Midbrain (tissue), 1 donor: ENCODE results near the gene ASH1L.
A peak's percentile ranks its signal among the peaks of the same experiment; 100 is the strongest.

ENCODE experiments used
- DNase-seq: peaks from one replicate; lab custom pipeline; 2025; lab: John Stamatoyannopoulos, UW

ASH1L gene

GRCh38 chr1:155326631-155327037, 236.0 kb downstream of the ASH1L start:
- DNase-seq: no peak

DNA sequence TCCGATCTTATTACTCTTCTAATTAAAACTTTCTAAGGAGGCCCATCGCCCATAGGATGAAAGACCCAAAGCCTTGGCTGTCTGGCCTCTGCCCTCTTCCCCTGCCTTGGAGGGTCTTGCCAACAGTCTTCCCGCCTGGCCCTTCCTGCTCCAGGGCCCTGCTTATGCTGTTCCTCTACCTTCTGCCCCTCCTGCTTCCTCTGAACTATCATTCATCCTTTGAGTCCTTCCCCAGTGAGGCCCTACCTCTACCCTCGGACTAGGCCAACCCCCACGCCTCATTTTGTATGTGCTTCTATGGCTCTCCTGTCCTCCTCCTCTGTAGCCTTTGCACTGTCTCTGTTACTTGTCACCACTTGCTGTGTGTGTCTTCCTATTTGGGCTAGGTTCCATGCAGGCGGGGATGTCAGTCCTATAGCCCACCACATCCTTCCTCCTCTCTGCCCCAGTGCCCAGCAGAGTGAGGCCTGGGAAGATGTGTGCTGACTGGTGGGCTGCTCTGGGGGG, 236.5 kb downstream of the ASH1L start:
- DNase-seq: no peak

DNA sequence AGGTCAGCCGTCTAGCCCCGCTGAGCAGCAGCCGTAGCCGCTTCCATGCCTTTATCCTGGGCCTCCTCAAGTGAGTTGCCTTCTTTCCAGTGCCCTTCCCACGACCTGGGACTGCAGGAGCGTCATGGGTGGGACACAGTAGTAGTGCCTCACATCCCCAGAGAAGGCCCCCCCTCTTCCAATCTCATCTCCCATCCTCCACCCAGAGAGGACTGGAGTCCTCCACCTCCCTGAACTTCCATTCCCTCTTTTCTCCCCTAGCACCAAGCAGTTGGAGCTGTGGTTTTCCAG, 237.1 kb downstream of the ASH1L start:
- DNase-seq: no peak

DNA sequence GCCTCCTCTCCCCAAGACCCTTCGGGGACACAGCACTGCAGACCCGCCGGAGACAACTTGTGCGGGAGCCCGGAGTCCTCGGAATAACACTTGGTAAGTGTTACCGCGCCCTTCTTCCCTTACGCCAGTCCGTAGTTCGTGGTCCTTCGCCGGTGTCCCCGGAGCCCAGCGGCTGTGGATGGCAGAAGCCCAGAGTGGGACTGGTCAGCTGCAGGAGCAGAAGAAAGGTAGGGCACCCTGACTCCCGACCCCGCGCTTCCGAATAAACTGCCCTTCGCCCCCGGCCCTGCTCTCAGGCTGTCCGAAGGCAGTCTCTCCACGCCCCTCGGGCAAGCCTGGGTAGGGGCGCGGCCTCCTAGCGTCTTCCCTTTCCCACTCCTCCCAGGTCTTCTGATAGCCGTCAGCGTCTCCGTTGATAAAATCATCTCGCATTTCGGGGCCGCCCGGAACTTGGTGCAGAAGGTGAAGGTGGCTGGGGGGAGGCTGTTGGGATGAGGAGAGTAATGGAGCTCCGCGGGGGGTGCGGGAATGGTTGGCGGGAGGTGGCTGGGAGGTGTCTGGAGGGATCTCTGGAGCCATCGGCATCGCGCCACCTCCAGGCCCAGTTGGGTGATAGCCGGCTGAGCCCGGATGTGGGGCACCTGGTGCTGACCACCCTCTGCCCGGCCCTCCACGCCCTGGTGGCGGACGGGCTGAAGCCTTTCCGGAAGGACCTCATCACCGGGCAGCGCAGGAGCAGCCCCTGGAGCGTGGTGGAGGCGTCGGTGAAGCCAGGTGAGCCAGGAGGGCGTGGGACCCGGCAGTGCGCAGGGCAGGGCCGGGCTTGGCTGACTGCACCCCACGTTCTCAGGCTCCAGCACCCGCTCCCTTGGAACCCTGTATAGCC, 237.6 kb downstream of the ASH1L start:
- peak; percentile 39 for DNase-seq

DNA sequence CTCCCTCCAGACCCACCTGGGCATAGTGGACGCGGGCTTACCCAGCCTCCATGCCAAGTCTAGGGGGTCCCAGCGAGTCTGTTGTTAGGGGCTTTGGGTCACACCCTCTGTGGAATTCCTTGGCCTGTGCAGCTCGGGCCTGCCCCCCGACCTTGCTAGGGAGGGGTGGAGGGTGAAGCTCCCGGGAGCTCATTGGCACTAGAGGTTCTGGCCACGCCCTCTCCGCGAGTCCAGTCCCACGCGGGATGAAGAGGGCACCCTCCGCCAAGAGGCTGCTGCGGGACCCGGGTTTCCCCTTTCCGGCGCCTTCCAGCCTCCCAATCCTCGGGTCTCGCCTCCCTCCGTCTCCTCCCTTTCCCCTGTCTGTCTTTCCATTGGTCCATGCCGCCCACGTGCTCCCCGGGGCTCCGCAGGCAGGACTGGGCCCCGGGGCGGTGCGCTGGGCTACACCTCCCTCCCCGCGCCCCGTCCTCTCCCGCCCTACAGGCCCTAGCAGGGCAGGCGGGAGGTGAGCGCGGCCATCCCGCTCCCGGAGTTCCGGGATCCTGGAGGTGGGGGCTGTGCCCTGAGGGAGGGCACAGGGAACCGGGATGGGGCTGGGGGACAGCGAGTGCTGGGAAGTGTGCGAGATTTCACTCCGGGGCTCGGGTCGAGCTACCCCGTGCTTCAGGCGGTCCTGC, 238.4 kb downstream of the ASH1L start:
- DNase-seq: peak; percentile 95

DNA sequence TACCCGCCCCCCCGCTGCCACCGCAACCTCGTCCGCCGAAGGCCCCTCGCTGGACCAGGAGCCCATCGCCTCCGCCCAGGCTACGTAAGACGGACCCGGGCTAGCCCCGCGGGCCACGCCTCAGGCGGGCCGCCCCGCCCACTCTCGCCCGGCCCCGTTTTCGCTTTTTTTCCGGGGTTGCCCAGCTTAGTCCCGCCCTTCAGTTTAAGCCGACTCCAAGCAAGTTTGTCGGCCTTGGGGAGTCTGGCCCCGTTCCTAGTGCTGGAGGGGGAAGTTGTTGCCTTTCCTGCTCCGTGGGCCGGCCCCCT, 238.9 kb downstream of the ASH1L start:
- peak; percentile 71 for DNase-seq

GRCh38 chr1:155322953-155323728, 239.5 kb downstream of the ASH1L start:
- peak; percentile 91 for DNase-seq

DNA sequence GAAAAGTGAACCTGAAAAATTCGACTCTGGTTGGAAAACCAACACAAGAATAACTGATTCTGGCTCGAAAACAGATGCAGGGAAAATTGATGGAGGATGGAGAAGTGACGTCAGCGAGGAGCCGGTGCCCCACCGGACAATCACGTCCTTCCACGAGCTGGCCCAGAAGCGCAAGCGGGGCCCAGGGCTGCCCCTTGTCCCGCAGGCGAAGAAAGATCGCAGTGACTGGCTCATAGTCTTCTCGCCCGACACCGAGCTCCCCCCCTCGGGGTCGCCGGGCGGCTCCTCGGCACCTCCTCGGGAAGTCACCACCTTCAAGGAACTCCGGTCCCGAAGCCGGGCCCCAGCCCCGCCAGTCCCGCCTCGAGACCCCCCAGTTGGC, 240.0 kb downstream of the ASH1L start:
- DNase-seq: no peak

GRCh38 chr1:155321639-155322503, 240.7 kb downstream of the ASH1L start:
- no peak for DNase-seq

- peak; percentile 65 for DNase-seq
Measured at GRCh38 chr1:155320661-155321617, 241.7 kb downstream of the ASH1L start, which contains the start of gene RUSC1. Gene RUSC1, plus strand, starts transcription at chr1:155320894. Its CDS starts 880 bp downstream, at chr1:155321774.

- no peak for DNase-seq
Measured at GRCh38 chr1:155320252-155320651, 242.4 kb downstream of the ASH1L start.

- DNase-seq: no peak
Measured at GRCh38 chr1:155319536-155319935, 243.1 kb downstream of the ASH1L start.

GRCh38 chr1:155318082-155318481, 244.5 kb downstream of the ASH1L start:
- no peak for DNase-seq

- DNase-seq: no peak
Measured at GRCh38 chr1:155316922-155317321, 245.7 kb downstream of the ASH1L start.

GRCh38 chr1:155313261-155313660, 249.3 kb downstream of the ASH1L start:
- peak; percentile 10 for DNase-seq

DNA sequence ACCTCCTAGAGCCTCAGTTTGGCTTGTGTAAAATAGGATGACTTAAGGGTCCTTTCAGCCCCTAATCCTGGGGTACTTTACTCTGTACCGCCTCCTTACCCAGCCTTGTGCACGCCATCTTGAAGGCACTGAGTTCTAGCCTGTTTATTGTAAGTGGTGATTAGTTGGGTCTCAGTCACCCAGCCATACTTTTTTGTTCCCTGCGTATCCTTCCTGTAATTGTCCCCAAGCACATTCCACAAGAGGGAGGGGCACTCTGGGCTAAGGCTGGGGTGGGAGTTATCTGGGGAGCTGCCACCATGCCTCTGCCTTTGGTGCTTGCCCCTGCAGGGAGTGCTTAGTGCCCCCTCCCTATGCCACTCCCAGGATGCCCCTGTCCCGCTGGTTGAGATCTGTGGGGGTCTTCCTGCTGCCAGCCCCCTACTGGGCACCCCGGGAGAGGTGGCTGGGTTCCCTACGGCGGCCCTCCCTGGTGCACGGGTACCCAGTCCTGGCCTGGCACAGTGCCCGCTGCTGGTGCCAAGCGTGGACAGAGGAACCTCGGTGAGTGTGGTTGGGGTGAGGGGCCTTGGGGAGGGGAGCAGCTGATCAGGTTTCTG, 253.1 kb downstream of the ASH1L start:
- DNase-seq: no peak

DNA sequence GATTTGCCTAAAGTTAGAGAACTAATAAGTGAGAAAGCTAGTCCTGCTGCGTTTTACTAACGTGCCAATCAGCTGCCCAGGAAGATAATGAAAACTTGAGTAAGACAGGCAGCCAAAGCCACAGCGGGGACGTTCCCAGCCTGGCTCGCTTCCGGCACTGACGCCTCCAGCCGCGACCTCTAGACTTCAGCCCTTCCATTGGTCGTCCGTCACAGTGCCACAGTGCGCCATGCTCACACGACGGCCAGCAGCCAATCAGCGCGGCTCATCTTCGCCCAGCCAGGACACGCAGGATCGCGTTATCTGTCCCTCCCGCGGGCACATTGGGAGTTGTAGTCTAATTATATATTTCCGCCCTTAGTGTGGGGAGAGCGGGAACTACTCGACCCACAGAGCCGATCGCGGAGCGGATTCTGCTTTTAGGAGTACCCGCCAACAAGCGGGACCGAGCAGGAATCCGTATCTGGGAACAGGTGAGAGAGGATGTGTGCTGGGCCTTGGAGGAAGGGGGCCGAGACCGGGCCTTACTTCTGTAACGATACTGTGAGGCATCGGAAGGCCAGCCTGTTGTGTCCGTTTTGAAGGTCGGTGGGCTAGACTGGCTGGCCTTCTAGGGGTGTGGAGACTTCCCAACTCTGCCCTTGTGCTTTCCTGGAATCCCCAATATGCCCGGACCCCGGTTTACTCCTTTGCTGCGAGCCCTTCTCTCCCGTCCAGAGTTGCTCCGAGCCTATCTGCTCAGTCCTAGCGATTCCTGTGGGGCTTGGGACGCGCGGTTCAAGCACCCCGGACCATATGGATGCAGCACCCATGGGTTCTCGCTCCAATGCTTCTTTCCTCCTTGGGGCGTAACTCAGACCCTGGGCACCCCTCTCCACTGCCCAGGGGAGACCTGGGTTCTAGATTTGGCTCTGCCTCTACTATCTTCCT, 253.8 kb downstream of the ASH1L start, which contains the start of gene FDPS:
Gene FDPS, plus strand, starts transcription at position 374 of the 930 bp plus-strand sequence. CDS start 924 bp downstream, outside the sequence.
- peak; percentile 99 for DNase-seq

DNA sequence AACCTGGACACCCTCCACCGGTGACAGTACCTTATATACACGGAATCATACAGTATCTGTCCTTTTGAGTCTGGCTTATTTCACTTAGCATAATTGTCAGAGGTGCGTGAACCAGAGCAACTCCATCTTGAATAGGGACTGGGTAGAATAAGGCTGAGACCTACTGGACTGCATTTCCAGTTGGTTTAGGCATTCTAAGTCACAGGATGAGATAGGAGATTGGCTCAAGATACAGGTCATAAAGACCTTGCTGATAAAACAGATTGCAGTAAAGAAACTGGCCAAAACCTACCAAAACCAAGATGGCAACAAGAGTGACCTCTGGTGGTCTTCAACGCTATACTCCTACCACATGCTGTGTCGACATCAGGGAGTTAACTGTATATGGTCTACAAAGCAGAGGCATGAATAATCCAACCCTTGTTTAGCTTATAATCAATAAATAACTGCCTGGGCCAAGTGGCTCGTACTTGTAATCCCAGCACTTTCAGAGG, 255.3 kb downstream of the ASH1L start:
- no peak for DNase-seq
